ENCODE measurements around the gene CCDC88C. TPM values are rescaled to one million over a fixed set of nuclear protein-coding genes. Genes with fewer than 3 reads are reported as not detected.
"Not testable (repeated sequence)": the region's sequence is repeated elsewhere in the genome, so short reads cannot be mapped to it uniquely, and the experiment has no call there.

The CCDC88C gene
- total RNA-seq, result 100 to 1,000 TPM; 103 to 175 TPM

DNA sequence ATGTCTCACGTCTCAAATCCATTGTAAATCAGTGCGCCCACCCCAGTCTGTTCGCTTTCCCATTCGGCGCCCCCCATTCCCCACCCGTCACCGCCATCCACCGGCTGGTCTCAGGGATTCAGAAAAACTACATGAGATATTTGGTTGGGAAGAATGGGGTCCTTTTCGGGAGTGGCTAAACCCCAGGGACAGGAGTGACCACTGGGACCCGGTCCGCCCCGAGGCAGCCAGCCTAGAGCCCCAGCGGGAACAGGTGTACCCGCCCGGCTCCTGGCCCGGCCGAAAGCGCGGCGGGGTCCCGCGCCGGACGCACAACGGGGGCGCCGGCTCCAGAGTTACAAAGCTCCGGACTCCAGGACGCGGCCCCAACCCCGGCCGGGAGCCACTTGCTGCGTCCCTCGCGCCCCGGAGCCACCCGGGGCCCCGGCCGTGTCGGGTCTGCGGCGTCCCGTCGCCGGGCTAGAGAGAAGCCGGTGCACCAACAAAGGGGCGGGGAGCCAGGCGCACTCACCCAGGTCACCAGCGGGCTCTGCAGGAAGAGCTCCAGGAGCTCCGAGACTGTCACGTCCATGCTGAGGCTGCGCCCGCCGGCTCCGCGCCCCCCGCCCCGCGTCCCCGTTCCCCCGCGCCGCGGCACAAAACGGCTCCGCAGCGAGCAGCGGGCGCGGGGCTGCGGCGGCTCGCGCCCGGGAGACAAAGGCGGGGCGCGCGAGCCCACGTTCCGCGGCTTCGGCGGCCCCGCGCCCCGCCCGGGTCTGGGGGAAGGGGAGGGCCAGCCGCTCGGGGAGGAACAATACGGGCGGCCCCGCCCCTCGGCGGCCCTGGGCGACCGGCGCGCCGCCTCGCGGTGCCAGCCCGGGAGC lies at the start of gene CCDC88C:
Gene CCDC88C (minus strand): TSS at position 701 of the 863 bp plus-strand sequence. CDS start 130 bp downstream, at position 571.
- Mint-ChIP-seq H3K36me3 (peaks cover 22% of the 10 kb centered on the region), H3K4me3 (peak within 1 kb of the TSS; percentile 97), H3K9me3 (no peaks in the 10 kb centered on the region), H3K27ac (peak within 1 kb of the TSS; percentile 95), H3K4me1 (ENCODE audit: low read depth in 2 of 2) (peaks cover 41 to 50% of the 10 kb centered on the region in 2 donors), H3K27me3 (peaks cover 0 to 5% of the 10 kb centered on the region in 2 donors)
- DNase-seq (ENCODE audit: low spot score) (peak; percentile 84), ATAC-seq (peak; percentile 81 to 87)

- DNase-seq (ENCODE audit: low spot score) (no peak), ATAC-seq (no peak)
- no peaks in the 10 kb centered on the region for H3K27me3 Mint-ChIP-seq
- peaks cover 6 to 16% of the 10 kb centered on the region in 2 donors for H3K4me1 Mint-ChIP-seq (ENCODE audit: low read depth in 2 of 2)
- H3K36me3 Mint-ChIP-seq, result peaks cover 35% of the 10 kb centered on the region
- no peak overlapping the region for H3K4me3 Mint-ChIP-seq
- peak overlapping the region in 1 of 2 donors; percentile 20 for H3K27ac Mint-ChIP-seq
- H3K9me3 Mint-ChIP-seq, result no peaks in the 10 kb centered on the region
Measured at GRCh38 chr14:91466192-91466591, 48.6 kb upstream of the CCDC88C start.

DNA sequence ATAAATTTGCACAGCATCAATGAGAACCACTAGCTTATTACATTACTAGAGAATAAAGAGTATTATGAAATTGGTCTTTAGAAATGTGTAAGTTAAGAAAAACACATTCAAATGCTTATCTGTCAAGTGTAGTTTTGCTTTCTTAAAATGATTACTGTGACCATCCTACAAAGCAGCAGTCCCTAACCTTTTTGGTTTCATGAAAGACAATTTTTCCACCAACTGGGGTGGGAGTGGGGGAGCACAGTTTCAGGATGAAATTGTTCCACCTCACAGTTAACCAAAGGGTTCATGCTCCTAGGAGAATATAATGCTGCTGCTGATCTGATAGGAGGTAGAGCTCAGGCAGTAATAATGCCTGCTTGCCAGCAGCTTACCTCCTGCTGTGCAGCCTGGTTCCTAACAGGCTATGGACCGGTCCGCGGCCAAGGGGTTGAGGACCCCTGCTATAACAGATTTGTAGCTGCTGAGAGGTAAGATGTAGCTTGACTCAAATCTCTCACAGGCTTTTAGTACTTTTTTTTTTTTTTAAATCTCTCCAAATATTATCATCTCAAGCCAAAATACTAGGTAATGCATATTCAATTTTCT lies 47.1 kb upstream of the CCDC88C start:
- H3K4me1 Mint-ChIP-seq (ENCODE audit: low read depth in 2 of 2), result peaks cover 6 to 12% of the 10 kb centered on the region in 2 donors
- H3K36me3 Mint-ChIP-seq, result peaks cover 32% of the 10 kb centered on the region
- ATAC-seq (no peak), DNase-seq (ENCODE audit: low spot score) (no peak)
- H3K4me3 Mint-ChIP-seq, result no peak overlapping the region
- no peaks in the 10 kb centered on the region for H3K9me3 Mint-ChIP-seq
- H3K27ac Mint-ChIP-seq, result peak overlapping the region in 1 of 2 donors; percentile 45
- H3K27me3 Mint-ChIP-seq, result no peaks in the 10 kb centered on the region

GRCh38 chr14:91458612-91459011 lies 41.0 kb upstream of the CCDC88C start:
- Mint-ChIP-seq H3K9me3 (no peaks in the 10 kb centered on the region), H3K27ac (no peak overlapping the region), H3K27me3 (no peaks in the 10 kb centered on the region), H3K4me1 (ENCODE audit: low read depth in 2 of 2) (peaks cover 6 to 14% of the 10 kb centered on the region in 2 donors), H3K36me3 (peaks cover 24% of the 10 kb centered on the region), H3K4me3 (no peak overlapping the region)
- no peak for ATAC-seq
- no peak for DNase-seq (ENCODE audit: low spot score)

DNA sequence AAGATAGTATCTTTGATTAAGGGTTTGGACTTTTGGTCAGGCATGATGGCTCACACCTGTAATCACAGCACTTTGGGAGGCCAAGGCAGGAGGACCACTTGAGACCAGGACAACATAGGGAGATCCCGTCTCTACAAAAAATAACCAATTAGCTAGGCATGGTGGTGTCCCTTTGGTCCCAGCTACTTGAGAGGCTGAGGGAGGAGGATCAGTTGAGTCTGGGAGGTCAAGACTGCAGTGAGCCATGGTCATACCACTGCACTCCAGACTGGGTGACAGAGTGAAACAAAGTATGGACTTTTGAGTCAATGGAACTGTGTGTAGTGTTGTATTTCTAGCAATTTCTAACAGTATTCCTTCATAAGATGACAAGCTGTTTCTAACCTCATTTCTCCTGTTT lies 38.7 kb upstream of the CCDC88C start:
- H3K36me3 Mint-ChIP-seq, result peaks cover 15% of the 10 kb centered on the region

DNA sequence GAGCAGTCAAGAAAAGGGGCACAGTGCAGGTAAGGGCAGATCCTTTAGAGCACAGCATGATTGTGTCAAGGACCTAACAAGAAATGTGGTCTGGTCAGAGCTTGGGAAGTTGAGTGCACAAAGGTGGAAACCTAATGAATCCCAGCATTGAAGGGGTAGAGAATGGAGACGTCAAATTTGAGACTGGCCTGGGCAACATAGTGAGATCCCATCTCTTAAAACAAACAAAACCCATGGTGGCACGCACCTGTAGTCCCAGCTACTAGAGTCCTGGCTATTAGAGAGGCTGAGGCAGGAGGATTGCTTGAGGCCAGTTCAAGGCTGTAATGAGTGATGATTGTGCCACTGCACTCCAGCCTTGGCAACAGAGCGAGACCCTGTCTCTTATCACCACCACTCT lies 37.0 kb upstream of the CCDC88C start:
- Mint-ChIP-seq H3K36me3 (peaks cover 10% of the 10 kb centered on the region), H3K4me1 (ENCODE audit: low read depth in 2 of 2) (peaks cover 0 to 9% of the 10 kb centered on the region in 2 donors), H3K27me3 (no peaks in the 10 kb centered on the region), H3K9me3 (no peaks in the 10 kb centered on the region), H3K27ac (peak overlapping the region; percentile 18 to 50), H3K4me3 (no peak overlapping the region)
- ATAC-seq (no peak), DNase-seq (ENCODE audit: low spot score) (no peak)

More for the DNA sequence above, 38.7 kb upstream of the CCDC88C start:
- ATAC-seq, result no peak
- Mint-ChIP-seq H3K27ac (peak overlapping the region in 1 of 2 donors; percentile 12), H3K9me3 (no peaks in the 10 kb centered on the region), H3K4me1 (ENCODE audit: low read depth in 2 of 2) (peaks cover 0 to 9% of the 10 kb centered on the region in 2 donors), H3K4me3 (no peak overlapping the region), H3K27me3 (no peaks in the 10 kb centered on the region)
- DNase-seq (ENCODE audit: low spot score), result no peak

DNA sequence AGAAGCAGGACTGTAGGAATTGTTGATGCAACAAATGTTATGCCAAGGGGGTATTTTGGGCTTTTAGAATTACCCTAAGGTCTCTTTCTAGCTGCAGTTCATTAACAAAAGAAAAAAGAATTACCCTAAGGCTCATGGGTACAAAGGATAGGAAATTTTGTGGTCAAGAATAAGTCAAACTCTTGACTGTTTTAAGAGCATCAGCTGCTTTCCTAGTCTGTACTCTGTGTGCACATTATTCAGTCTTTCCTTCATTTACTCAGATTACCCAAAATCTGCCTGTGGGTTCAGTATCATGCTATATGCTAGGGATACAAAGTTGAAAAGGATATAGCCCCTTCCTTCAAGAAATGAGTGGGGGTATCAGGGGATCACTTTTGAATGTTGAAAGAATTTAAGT lies 36.5 kb upstream of the CCDC88C start:
- ATAC-seq, result no peak
- no peaks in the 10 kb centered on the region for H3K9me3 Mint-ChIP-seq
- no peak overlapping the region for H3K4me3 Mint-ChIP-seq
- H3K36me3 Mint-ChIP-seq, result peaks cover 10% of the 10 kb centered on the region
- peaks cover 0 to 9% of the 10 kb centered on the region in 2 donors for H3K4me1 Mint-ChIP-seq (ENCODE audit: low read depth in 2 of 2)
- H3K27ac Mint-ChIP-seq, result peak overlapping the region in 1 of 2 donors; percentile 18
- no peaks in the 10 kb centered on the region for H3K27me3 Mint-ChIP-seq
- DNase-seq (ENCODE audit: low spot score), result no peak

DNA sequence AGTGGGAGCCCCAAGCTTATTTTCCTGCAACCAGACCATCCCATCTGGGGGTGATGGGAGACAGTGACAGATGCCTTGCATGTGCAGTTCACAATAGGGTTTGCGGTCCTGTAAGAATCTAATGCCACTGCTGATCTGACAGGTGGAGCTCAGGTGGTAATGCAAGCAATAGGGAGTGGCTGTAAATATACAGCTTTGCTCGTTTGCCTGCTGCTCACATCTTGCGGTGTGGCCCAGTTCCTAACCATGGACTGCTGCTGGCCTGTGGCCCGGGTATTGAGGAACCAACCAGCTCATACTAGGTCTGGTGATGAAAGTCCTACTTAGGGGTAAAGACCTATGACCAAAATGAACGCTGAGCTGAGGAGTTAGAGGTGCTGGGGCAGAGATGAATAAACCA lies 36.1 kb upstream of the CCDC88C start:
- H3K4me1 Mint-ChIP-seq (ENCODE audit: low read depth in 2 of 2), result peaks cover 0 to 9% of the 10 kb centered on the region in 2 donors
- ATAC-seq (no peak), DNase-seq (ENCODE audit: low spot score) (no peak)
- H3K27ac Mint-ChIP-seq, result peak overlapping the region in 1 of 2 donors; percentile 18
- H3K4me3 Mint-ChIP-seq, result no peak overlapping the region
- peaks cover 10% of the 10 kb centered on the region for H3K36me3 Mint-ChIP-seq
- H3K9me3 Mint-ChIP-seq, result no peaks in the 10 kb centered on the region
- H3K27me3 Mint-ChIP-seq, result no peaks in the 10 kb centered on the region

- Mint-ChIP-seq H3K4me1 (ENCODE audit: low read depth in 2 of 2) (no peaks in the 10 kb centered on the region), H3K9me3 (no peaks in the 10 kb centered on the region)
Measured at GRCh38 chr14:91444335-91445020, 26.9 kb upstream of the CCDC88C start.

GRCh38 chr14:91439345-91439744 lies 21.7 kb upstream of the CCDC88C start:
- peaks cover 9 to 13% of the 10 kb centered on the region in 2 donors for H3K27me3 Mint-ChIP-seq
- H3K9me3 Mint-ChIP-seq, result no peaks in the 10 kb centered on the region
- no peak overlapping the region for H3K27ac Mint-ChIP-seq
- ATAC-seq, result no peak
- no peaks in the 10 kb centered on the region for H3K36me3 Mint-ChIP-seq
- no peaks in the 10 kb centered on the region for H3K4me1 Mint-ChIP-seq (ENCODE audit: low read depth in 2 of 2)
- no peak for DNase-seq (ENCODE audit: low spot score)
- no peak overlapping the region for H3K4me3 Mint-ChIP-seq

More at GRCh38 chr14:91444335-91445020, 26.9 kb upstream of the CCDC88C start:
- H3K4me3 Mint-ChIP-seq, result no peak overlapping the region
- no peak for ATAC-seq
- H3K36me3 Mint-ChIP-seq, result no peaks in the 10 kb centered on the region
- no peak overlapping the region for H3K27ac Mint-ChIP-seq
- DNase-seq (ENCODE audit: low spot score), result no peak
- peaks cover 20 to 22% of the 10 kb centered on the region in 2 donors for H3K27me3 Mint-ChIP-seq

DNA sequence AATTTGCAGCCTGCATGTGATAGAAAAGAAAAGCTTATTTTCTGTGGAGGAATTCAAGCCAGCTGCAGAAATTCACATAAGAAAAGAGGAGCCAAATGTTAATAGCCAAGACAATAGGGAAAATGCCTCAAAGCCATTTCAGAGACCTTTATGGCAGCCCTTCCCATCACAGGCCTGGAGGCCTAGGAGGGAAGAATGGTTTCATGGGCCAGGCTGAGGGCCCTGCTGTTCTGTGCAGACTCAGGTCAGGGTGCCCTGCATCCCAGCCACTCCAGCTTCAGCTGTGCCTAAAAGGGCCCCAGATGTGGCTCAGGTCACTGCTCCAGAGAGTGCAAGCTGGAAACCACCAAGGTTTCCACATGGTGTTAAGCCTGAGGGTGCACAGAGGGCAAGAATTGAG lies 21.2 kb upstream of the CCDC88C start:
- H3K36me3 Mint-ChIP-seq, result no peaks in the 10 kb centered on the region
- no peak for DNase-seq (ENCODE audit: low spot score)
- no peak overlapping the region for H3K4me3 Mint-ChIP-seq
- no peaks in the 10 kb centered on the region for H3K4me1 Mint-ChIP-seq (ENCODE audit: low read depth in 2 of 2)
- no peaks in the 10 kb centered on the region for H3K9me3 Mint-ChIP-seq
- H3K27me3 Mint-ChIP-seq, result peaks cover 4 to 10% of the 10 kb centered on the region in 2 donors
- ATAC-seq, result no peak
- no peak overlapping the region for H3K27ac Mint-ChIP-seq

GRCh38 chr14:91436266-91436665 lies 18.6 kb upstream of the CCDC88C start:
- H3K36me3 Mint-ChIP-seq, H3K9me3 Mint-ChIP-seq, ATAC-seq: not testable (repeated sequence)

GRCh38 chr14:91429385-91429784 lies 11.8 kb upstream of the CCDC88C start:
- ATAC-seq (no peak), DNase-seq (ENCODE audit: low spot score) (no peak)
- Mint-ChIP-seq H3K4me3 (no peak overlapping the region), H3K27me3 (no peaks in the 10 kb centered on the region), H3K27ac (no peak overlapping the region), H3K4me1 (ENCODE audit: low read depth in 2 of 2) (peaks cover 8 to 11% of the 10 kb centered on the region in 2 donors), H3K36me3 (no peaks in the 10 kb centered on the region), H3K9me3 (no peaks in the 10 kb centered on the region)

More at GRCh38 chr14:91436266-91436665, 18.6 kb upstream of the CCDC88C start:
- DNase-seq (ENCODE audit: low spot score); H3K4me1 Mint-ChIP-seq (ENCODE audit: low read depth in 2 of 2); H3K4me3 Mint-ChIP-seq; H3K27me3 Mint-ChIP-seq; H3K27ac Mint-ChIP-seq: not testable (repeated sequence)

Data from natural killer cell treated with Interleukin-12 subunit alpha and Interleukin-12 subunit beta and Interleukin-15 and Interleukin-18, amount 100 ng/mL, for 72 hours (primary cell).